B cell (primary cell): ENCODE data around the gene PAF1.

ENCODE experiments used
- CTCF ChIP-seq: fragments of 200-600 bp; IDR thresholded peaks from one replicate; pipeline ENCODE4 v1.8.0; 2022; ENCODE audit warnings: antibody characterized with exemption, mild to moderate bottlenecking
- EZH2 ChIP-seq: IDR thresholded peaks from 2 replicates; pipeline ENCODE4 v1.6.1; 2012; ENCODE audit warnings: borderline replicate concordance, low read depth, mild to moderate bottlenecking, moderate library complexity, low read length; ENCODE audit not compliant: insufficient read depth, poor library complexity, severe bottlenecking

- TF ChIP-seq CTCF, result no peak
- no peak for TF ChIP-seq EZH2
Measured at GRCh38 chr19:39352381-39353255, 38.3 kb downstream of the PAF1 start.
